Brain microvascular endothelial cell (primary cell): ENCODE measurements around the gene LONP2.

Experiments
- DNase-seq: peaks from one replicate; pipeline ENCODE4 v3.0.0-alpha.2; 2020
- H3K27ac ChIP-seq: fragments of 250-450 bp; sonication (Bioruptor Pico); 2 replicates; pipeline ENCODE4 v1.5.1; 2020; ENCODE audit warnings: mild to moderate bottlenecking, moderate library complexity
- H3K27me3 ChIP-seq: fragments of 250-450 bp; sonication (Bioruptor Pico); replicated peaks from 2 replicates; pipeline ENCODE4 v1.5.1; 2020; ENCODE audit warnings: mild to moderate bottlenecking
- H3K36me3 ChIP-seq: fragments of 250-450 bp; sonication (Bioruptor Pico); replicated peaks from 2 replicates; pipeline ENCODE4 v1.5.1; 2020; ENCODE audit warnings: mild to moderate bottlenecking
- H3K4me3 ChIP-seq: 2 replicates; pipeline ENCODE4 v1.5.1; 2011; ENCODE audit warnings: low read depth, mild to moderate bottlenecking, control low read depth, low read length, moderate library complexity
- in situ Hi-C: cut with HindIII; loops from 2 replicates; pipeline ENCODE4 v1.10.0; 2017; ENCODE audit warnings: low sequenced_read_pairs, low pct_ligation_motif_present
- TF ChIP-seq, protein P1 (sequence below): IDR thresholded peaks from 2 replicates; pipeline ENCODE4 v1.5.1; 2011; ENCODE audit warnings: low read depth, mild to moderate bottlenecking, moderate library complexity, low read length, control low read depth, inconsistent platforms; ENCODE audit errors: missing control alignments

LONP2 gene

DNA sequence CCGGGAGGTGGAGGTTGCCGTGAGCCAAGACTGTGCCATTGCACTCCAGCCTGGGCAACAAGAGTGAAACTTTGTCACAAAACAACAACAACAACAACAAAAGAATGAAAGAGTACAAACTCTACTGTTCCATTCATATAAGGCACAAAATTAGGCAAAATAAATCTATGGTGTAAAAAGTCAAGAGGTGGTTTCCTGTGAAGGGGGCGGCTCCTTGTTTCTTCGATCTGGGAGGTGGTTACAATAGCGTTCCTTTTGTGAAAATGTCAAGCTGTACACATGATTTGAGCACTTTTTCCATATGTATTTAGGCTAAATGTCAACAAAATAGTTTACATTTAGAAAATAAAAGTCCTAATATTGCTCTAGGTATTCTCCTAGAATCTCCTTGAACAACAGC lies 134.2 kb downstream of the LONP2 start:
- Histone ChIP-seq H3K27me3 (no peaks in the 10 kb centered on the region), H3K36me3 (no peaks in the 10 kb centered on the region), H3K4me3 (no peak overlapping the region), H3K27ac (no peak overlapping the region)
- in situ Hi-C loops, result no loop called here
- no peak for DNase-seq
- TF ChIP-seq, protein P1, sequence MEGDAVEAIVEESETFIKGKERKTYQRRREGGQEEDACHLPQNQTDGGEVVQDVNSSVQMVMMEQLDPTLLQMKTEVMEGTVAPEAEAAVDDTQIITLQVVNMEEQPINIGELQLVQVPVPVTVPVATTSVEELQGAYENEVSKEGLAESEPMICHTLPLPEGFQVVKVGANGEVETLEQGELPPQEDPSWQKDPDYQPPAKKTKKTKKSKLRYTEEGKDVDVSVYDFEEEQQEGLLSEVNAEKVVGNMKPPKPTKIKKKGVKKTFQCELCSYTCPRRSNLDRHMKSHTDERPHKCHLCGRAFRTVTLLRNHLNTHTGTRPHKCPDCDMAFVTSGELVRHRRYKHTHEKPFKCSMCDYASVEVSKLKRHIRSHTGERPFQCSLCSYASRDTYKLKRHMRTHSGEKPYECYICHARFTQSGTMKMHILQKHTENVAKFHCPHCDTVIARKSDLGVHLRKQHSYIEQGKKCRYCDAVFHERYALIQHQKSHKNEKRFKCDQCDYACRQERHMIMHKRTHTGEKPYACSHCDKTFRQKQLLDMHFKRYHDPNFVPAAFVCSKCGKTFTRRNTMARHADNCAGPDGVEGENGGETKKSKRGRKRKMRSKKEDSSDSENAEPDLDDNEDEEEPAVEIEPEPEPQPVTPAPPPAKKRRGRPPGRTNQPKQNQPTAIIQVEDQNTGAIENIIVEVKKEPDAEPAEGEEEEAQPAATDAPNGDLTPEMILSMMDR, result no peak

DNA sequence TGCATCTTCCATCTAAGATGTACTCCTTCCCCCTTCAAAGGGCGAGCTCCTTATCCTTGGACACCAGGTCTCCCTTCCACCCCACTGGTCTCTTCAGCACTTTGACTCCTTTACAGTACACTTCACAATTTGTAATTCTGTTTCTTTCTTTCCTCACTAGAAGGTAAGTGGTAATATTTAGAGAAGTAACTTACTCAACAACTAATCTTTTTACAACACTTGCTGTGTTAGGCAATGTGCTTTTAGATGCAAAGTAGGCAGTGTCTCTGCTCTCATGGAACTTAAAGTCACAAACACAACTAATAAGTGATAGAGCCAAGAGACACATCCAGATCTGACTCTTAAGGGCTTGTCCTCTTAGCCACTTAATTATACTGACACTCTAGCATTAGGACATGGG lies 134.7 kb downstream of the LONP2 start:
- TF ChIP-seq, protein P1, result no peak
- Histone ChIP-seq H3K4me3 (no peak overlapping the region), H3K27ac (no peak overlapping the region), H3K27me3 (no peaks in the 10 kb centered on the region), H3K36me3 (no peaks in the 10 kb centered on the region)
- no peak for DNase-seq
- in situ Hi-C loops, result no loop called here

DNA sequence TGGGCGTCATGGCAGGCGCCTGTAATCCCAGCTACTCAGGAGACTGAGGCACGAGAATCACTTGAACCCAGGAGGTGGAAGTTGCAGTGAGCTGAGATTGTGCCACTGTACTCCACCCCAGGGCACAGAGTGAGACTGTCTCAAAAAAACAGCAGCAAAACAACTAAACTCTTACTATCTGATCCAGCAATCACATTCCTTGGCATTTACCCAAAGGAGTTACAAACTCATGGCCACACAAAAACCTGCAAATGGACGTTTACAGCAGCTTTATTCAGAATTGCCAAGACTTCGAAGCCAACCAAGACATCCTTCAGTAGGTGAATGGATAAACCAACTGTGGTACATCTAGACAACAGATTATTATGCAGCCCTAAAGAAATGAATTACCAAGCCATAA lies 137.1 kb downstream of the LONP2 start:
- DNase-seq, result peak; percentile 14
- TF ChIP-seq, protein P1, result no peak
- no peaks in the 10 kb centered on the region for H3K27me3 ChIP-seq
- in situ Hi-C loops, result no loop called here
- no peak overlapping the region for H3K27ac ChIP-seq
- H3K4me3 ChIP-seq, result no peak overlapping the region
- H3K36me3 ChIP-seq, result no peaks in the 10 kb centered on the region

DNA sequence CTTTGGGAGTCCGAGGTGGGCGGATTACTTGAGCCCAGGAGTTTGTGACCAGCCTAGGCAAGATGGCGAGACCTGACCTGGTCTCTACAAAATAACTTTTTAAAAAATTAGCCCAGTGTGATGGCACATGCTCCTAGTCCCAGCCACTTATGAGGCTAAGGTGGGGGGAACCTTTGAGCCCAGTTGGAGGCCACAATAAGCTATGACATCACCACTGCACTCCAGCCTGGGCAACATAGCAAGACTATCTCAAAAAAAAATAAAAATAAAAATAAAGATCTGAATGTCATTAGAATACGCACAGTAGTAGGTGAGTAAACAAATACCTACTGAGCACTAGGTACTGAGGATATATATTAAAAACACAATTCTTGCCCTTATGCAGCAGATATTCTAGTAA lies 138.0 kb downstream of the LONP2 start:
- H3K27ac ChIP-seq, result no peak overlapping the region
- in situ Hi-C loops, result no loop called here

DNA sequence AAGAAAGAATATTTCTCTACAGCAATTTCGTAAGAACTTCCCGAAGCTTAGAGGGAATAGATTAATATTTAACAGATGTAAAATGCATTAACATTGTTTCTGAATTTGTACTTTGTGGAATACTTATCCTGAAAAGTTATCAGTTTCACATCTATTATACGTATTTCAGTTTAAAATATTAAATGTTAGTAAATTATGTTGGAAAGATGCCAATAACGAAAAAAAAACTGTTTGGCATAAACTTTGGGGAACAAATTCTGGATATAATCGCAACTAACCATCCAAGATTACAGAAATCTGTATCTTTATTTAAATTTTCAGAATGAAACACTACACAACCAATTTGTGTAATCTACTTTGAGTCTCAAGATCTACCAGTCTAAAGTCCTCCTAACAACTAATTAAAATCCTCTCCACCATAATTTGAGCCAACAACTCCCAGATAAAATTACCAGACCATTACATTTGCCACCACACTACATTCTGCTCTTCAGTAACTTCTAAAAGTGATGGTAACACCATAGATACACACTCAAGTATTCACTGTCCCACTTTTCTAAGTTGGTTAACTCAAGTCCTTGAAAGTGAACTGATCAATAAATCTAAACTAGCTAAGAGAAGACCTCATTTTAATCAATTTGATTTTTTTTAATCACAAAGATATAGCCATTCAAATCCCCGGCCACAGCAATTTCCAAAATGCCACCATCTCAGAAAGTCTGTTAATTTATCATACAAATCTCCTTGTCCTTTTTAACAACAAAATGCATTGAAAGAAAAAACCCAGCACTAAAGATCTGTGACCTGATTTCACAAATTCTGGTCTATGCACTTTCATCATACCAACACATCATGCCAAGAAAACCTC lies 139.1 kb downstream of the LONP2 start:
- H3K27ac ChIP-seq, result no peak overlapping the region
- TF ChIP-seq, protein P1, result no peak
- H3K4me3 ChIP-seq, result peak overlapping the region; percentile 76
- no peaks in the 10 kb centered on the region for H3K27me3 ChIP-seq
- H3K36me3 ChIP-seq, result no peaks in the 10 kb centered on the region
- DNase-seq, result no peak
- in situ Hi-C loops, result no loop called here

More for the DNA sequence above, 138.0 kb downstream of the LONP2 start:
- Histone ChIP-seq H3K27me3 (no peaks in the 10 kb centered on the region), H3K4me3 (no peak overlapping the region), H3K36me3 (no peaks in the 10 kb centered on the region)
- no peak for DNase-seq
- TF ChIP-seq, protein P1, result no peak
